GM12892 (cell line): ENCODE results near the gene CMTM4.

Experiments
- POLR2A ChIP-seq: IDR thresholded peaks from 2 replicates; pipeline ENCODE4 v1.6.1; 2011; ENCODE audit warnings: low read depth, low read length, control low read depth
- POLR2AphosphoS5 ChIP-seq: IDR thresholded peaks from 2 replicates; pipeline ENCODE4 v1.6.1; 2011; ENCODE audit warnings: low read depth, low read length, control low read depth
- TAF1 ChIP-seq: IDR thresholded peaks from 2 replicates; pipeline ENCODE4 v1.6.1; 2011; ENCODE audit warnings: low read depth, mild to moderate bottlenecking, control low read depth, low read length, borderline replicate concordance

- TF ChIP-seq POLR2A (no peak), TAF1 (no peak), POLR2AphosphoS5 (no peak)
These were observed 25.7 kb downstream of the CMTM4 start for GRCh38 chr16:66670691-66671388.
